Fibroblast of pulmonary artery (primary cell): ENCODE measurements around the gene CFAP57.
A peak's percentile ranks its signal among the peaks of the same experiment; 100 is the strongest.

ENCODE experiments used
- DNase-seq: peaks from one replicate; pipeline ENCODE4 v3.0.0-alpha.2; 2010; ENCODE audit warnings: low read depth
- H3K4me3 ChIP-seq: replicated peaks from 2 replicates; pipeline ENCODE4 v1.5.1; 2011; ENCODE audit warnings: low read depth, mild to moderate bottlenecking, control low read depth, low read length, moderate library complexity
- CTCF ChIP-seq: IDR thresholded peaks from 2 replicates; pipeline ENCODE4 v1.5.1; 2011; ENCODE audit warnings: mild to moderate bottlenecking, control low read depth, low read length, inconsistent platforms; ENCODE audit errors: missing control alignments

The CFAP57 gene

GRCh38 chr1:43293896-43294760, 122.0 kb downstream of the CFAP57 start:
- peak; percentile 66 for DNase-seq
- H3K4me3 ChIP-seq: no peak overlapping the region
- TF ChIP-seq CTCF: no peak

GRCh38 chr1:43294761-43295160, 122.6 kb downstream of the CFAP57 start:
- no peak for DNase-seq
- no peak overlapping the region for H3K4me3 ChIP-seq
- no peak for TF ChIP-seq CTCF

DNA sequence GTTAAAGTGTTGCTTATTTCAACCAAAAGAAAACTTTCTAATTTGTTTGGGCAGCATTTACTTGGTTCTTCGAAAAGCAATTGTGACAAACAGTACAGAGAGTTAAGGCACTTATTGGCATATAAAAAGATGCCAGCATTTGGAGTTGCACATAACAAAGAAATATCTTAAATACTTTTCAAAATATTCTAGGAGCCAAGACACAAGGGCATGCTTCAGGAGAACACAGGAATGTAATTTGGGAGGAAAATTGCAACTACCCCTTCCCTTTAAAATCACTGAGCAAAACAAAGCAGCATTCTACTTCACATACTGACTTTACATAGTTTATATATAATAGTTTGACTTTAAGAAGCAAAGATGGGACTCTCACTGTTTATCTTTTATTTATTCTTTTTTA, 124.1 kb downstream of the CFAP57 start:
- no peak for DNase-seq
- TF ChIP-seq CTCF: no peak
- no peak overlapping the region for H3K4me3 ChIP-seq

- no peak for TF ChIP-seq CTCF
- DNase-seq: peak; percentile 17
- H3K4me3 ChIP-seq: no peak overlapping the region
These were observed 125.9 kb downstream of the CFAP57 start for GRCh38 chr1:43298055-43298454.

DNA sequence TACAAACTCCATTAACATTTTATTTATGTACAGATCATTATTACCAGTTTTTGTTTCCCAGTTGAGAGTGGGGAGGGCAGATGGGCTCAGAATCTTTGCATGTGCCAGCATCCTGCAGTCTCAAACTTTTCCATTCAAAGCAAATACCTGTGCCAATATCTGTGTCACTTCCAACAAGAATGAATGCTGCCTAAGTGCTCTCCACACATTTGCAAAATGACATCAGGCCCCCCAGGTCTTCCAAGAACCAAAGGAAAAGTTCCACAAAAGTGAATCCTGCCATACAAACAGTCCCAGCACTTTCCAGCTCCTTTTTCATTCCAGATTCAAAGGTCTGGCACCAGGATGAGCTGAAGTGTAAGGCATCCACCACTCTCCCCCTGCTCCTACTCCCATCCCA, 127.0 kb downstream of the CFAP57 start:
- H3K4me3 ChIP-seq: no peak overlapping the region
- TF ChIP-seq CTCF: no peak
- DNase-seq: no peak

DNA sequence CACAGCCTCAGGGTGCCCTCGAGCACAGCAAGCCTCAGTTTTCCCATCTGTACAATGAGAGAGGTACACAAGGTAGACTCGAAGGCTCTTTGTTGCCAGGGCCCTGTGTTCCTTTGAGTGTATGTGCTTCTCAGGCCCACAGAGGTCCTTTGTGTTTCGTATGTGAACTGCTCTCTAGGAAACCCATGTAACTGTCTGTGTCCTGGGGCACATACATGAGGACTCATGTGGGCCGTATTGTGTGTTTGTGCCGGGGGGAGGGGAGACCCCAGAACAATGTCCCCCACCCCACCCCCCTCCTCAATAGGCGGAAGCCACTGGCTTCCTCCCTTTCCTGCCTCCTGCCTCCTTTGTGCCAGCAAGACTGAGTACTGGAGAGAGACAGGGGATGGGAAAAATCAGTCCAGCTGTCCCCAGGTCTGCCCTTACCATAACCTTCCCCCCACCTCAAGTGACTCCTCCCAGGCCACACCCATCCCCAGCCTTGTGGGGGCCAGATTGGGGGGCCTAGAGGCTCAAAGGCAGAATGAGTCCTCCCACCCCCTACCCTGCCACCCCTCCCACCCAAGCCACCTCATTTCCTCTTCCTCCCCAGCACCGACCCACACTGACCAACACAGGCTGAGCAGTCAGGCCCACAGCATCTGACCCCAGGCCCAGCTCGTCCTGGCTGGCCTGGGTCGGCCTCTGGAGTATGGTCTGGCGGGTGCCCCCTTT, 128.4 kb downstream of the CFAP57 start, which contains the start of gene TIE1:
Gene TIE1 (plus strand): TSS at position 605 of the 717 bp plus-strand sequence. CDS start 90 bp downstream, at position 695.
- no peak for TF ChIP-seq CTCF
- H3K4me3 ChIP-seq: peak within 1 kb of the TSS; percentile 42
- DNase-seq: peak; percentile 49
